ENCODE measurements around the gene UMAD1.

Gene UMAD1

DNA sequence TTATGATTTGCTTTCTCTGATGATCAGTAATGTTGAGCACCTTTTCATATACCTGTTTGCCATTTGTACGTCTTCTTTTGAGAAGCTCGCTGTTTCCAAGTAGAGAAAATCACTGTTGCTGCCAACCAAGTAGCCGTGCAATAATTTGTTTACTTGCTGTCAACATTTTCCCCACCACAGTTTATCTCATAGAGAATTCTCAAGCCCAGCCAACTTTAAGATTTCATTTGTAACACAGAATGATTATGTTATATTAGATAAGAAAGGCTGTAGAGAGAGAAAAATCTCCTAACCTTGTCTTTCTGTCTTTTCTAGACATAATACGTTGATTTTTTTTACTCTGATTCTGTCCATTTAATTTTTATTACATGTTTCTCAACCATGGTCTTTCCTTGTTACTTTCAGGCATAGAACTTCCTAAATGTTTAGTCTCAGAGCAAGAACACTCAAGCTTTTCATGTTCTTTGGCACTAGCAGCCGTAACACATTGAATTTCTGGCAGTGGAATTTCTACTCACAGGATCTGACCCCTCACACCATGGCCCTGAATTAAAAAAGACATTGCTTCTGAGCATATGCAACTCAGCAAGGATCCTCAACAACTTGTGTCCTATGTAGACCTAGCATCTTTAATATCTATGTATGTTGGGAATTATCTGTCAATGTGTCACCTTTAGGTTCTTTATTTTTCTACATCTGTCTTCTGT is 54.7 kb downstream of the UMAD1 start:
- DNase-seq, result no peak

GRCh38 chr7:7696458-7697119 is 56.0 kb downstream of the UMAD1 start:
- DNase-seq, result no peak

DNA sequence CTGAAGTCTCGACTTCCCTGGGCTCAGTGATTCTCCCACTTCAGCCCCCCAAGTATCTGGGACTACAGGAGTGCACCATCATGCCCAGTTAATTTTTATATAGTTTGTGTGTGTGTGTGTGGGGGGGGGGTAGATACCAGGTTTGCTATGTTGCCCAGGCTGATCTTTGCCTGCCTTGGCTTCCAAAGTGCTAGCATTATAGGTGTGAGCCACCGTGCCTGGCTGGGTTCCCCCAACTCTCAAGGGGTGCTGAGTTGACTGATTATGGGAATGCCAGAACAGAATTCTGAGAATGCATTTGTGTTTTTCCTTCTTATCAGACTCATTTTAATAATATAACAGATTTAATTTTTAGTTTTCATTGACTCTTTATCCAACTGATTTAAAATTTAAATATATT is 58.4 kb downstream of the UMAD1 start:
- DNase-seq, result no peak

- no peak for DNase-seq
These were observed 58.8 kb downstream of the UMAD1 start for GRCh38 chr7:7699380-7699779.

DNA sequence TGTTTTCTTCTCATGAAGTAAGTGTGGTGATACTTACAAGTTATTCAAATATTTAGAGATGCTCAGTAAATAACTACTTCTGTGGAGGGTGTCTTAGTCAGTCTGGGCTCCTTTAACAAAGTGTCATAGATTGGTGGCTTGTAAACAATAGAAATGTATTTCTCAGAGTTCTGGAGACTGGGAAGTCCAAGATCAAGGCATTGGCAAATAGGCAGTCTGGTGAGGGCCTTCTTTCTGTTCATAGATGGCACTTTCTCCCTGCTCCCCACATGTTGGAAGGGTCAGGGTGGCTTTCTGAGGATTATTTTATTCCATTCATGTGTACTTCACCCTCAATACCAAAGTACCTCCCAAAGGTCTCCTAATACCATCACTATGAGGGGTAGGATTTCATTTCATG is 59.4 kb downstream of the UMAD1 start:
- DNase-seq, result no peak

DNA sequence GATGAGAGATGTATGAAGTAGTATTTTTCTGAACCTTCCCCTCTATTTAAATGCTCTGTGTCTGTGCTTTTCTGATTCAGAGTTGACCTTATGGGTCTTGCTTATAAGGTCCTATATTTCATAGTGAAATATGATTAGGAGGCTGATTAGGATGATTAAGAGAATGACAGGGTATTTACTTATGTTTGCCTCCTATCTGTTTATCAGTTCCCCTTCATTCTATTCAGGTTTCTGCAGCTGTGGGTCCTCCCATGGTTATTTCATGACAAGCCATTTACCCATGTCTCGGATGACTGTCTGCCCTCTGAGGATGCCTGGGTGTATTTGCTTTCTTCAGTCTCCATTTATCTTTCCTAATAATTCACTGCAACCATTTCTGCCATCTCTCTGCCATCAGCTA is 61.0 kb downstream of the UMAD1 start:
- DNase-seq, result no peak

GRCh38 chr7:7702826-7703225 is 62.3 kb downstream of the UMAD1 start:
- DNase-seq, result no peak

DNA sequence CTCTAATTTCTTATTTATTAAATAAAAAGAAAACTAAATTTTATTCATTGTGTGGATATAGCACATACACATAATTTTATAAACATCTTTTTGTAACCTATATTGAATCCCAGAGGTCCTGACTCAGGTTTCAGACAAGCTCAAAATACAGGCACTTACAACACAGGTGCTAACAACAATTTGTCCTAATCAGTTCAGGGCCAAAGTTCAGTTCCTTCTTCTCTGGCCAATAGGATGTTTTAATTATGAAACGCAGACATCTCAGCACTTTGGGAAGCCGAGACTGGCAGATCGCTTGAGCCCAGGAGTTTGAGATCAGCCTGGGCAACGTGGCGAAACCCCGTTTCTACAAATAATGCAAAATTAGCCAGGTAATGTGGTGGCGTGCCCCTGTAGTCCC is 62.9 kb downstream of the UMAD1 start:
- DNase-seq, result no peak

GRCh38 chr7:7704867-7705266 is 64.3 kb downstream of the UMAD1 start:
- DNase-seq, result no peak

DNA sequence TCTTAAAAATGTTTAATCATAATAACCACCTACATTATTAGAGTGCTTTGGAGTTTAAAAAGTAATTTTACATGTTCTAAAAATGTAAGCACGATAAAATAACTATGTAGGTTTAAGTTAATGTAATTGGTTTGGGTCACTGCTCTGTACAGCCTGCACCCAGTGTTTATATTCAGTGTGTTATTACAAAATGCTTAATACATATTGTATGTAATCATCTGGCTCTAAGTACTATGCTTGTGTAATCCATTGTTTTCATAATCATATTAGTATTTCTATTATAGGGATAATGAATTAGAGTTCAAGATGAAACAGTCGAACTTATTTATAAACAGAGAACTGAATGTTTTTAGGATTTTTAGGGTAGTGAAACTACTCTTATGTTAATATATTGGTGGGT is 64.8 kb downstream of the UMAD1 start:
- DNase-seq, result no peak

DNA sequence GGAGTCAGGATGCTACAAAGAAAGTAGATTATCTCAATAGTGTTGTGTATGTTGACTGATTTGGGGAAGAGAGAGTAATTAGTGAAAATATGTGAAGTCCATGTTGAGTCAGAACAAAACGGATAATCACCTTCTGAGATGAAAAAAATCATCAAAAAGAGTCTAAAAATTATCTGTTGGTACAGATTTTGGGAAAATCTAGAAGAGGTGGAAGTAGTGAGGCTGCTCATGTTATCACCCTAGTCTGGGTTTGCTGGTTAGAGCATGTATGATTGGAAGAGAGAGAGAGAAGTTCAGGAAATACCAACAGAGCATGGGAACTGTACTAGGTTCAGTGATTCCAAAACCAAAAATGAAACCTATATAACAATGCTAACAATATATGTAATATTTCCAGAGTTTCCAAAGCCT is 65.6 kb downstream of the UMAD1 start:
- DNase-seq, result no peak

DNA sequence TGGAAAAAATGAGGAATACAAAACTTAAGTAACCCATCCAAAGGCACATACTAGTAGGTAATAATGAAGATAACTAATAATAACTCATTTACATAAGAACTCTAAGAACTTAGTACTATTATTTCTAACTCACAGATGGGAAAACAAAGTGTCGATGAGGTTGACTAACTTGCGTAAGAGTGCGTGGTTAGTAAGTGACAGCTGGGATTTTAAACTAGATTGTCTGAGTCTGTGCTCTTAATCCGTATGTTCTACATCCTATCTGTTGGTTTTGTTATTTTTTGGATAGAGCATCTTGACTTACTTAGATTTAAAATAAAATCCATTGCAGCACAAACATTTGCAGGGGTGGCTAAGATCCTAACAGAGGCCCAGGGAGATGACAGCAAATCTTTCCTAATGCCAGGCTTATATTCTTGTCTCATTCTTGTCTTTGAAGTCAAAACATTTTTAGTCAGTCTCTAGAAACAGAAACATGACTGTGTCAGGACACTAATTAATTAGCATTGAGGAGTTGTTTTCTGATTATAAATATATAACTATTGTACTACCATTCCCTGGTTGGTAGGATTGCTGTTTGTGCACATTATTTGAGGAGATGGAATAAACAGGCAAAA is 66.1 kb downstream of the UMAD1 start:
- no peak for DNase-seq

GRCh38 chr7:7707246-7707645 is 66.7 kb downstream of the UMAD1 start:
- no peak for DNase-seq

GRCh38 chr7:7707806-7708205 is 67.3 kb downstream of the UMAD1 start:
- no peak for DNase-seq

DNA sequence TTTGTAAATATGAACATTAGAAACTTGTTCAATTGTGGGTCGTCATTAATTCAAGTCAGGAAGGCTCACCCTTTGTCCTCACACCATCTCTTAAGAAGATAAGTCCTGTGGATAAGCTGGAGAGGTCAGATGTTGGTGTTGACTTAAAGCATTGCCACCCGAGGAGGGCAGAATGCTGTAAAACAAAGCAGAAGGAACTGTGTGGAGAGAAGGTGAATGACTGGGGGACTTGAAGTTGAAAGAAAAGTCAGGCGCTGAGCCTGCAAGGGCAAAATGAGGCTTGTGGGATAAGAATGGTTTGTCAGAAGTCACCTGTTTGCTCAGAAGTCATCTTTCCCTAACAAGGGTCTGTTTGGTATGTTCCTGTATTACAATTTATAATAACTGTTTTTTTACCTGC is 68.7 kb downstream of the UMAD1 start:
- DNase-seq, result no peak

- DNase-seq, result no peak
These were observed 69.9 kb downstream of the UMAD1 start for GRCh38 chr7:7710469-7710868.

- no peak for DNase-seq
These were observed 73.2 kb downstream of the UMAD1 start for GRCh38 chr7:7713730-7714129.

GRCh38 chr7:7718492-7718891 is 77.9 kb downstream of the UMAD1 start, which contains the start of gene RPA3:
TSS of gene RPA3 (minus strand) at chr7:7718607. CDS start at chr7:7640418, 78,189 bp downstream.
- DNase-seq, result no peak

DNA sequence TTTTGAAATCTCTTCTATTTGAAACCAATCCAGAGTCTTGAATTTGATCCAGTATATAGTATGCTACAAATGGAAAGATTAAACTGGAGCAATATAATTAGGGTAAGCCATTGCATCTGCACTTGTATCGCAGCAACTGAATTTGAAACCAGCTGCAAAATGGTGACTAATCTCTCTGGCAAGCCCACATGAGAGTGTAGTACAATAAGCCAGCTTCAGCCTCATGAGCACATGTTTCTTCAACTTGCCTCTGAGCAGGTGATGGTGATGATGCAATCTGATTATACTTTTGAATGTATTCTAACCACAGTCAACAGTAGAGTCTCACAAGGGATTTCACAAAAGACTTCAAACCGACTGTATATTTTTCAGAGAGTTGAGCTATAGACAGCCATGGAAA is 78.7 kb downstream of the UMAD1 start:
- DNase-seq, result no peak

DNA sequence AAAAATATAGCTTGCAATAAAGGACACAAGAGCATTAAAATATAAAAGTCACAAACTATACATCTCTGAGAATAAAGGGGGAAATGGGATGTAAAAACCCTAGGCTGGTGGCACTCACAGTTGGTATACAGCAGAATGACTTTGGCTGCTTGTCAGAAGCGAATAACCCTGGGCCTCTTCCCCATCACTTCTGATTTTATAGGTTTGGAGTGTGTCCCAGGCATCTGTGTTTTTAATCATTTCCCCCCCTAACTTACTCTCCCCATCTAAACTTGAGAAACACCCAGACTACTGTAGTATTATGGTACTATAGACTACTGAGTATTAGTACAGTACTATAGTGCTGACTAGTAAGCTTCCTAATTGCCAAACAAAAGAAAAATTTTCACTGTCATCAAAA is 79.6 kb downstream of the UMAD1 start:
- no peak for DNase-seq

GRCh38 chr7:7720750-7721621 is 80.4 kb downstream of the UMAD1 start:
- no peak for DNase-seq

- no peak for DNase-seq
These were observed 91.2 kb downstream of the UMAD1 start for GRCh38 chr7:7731732-7732131.

DNA sequence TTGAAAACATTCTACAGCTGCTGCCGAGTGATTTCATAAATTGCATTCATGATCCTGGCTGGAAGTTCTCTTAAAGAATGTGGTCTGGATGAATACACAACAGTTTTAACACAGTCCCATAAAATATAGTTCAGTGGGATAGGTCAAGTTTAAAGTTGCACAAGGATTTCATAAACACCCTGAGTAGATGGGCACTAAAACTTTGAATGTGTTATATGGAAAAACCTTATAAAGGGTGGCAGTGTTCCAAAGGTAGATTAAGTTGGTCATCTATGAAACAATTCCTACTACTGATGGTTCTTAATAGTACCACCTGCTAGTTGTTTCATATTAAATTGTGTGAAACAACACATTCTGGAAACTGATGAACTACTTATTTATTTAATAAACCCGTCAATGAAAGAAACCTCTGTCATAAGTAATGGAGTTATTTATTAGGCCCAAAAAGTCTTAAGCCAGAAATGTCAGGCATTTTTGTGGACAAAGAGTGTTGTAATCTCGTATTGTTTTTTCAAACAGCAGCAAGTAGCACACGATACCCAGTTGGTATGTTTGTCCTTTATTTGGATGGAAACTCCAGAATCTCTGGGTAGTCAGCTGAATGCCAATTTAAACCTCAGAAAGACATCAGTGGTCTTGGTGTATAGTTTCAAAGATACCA is 92.2 kb downstream of the UMAD1 start:
- no peak for DNase-seq
